OCI-LY1 (cell line): ENCODE measurements around the gene BMPER.

ENCODE experiments used
- CTCF ChIP-seq: fragments of 200-600 bp; sonication (generic), shearing (Covaris generic); IDR thresholded peaks from 2 replicates; pipeline ENCODE4 v1.5.1; 2017; ENCODE audit warnings: mild to moderate bottlenecking, antibody characterized with exemption, low read length, moderate library complexity, mixed read lengths
- EZH2 ChIP-seq: fragments of 200-600 bp; sonication (generic), shearing (Covaris generic); IDR thresholded peaks from 2 replicates; pipeline ENCODE4 v1.8.0; 2017; ENCODE audit warnings: borderline replicate concordance, mixed run types, mild to moderate bottlenecking, antibody characterized with exemption, low read length, moderate library complexity, mixed read lengths

- no peak for TF ChIP-seq CTCF
- TF ChIP-seq EZH2 = no peak
These were observed 36.1 kb downstream of the BMPER start for GRCh38 chr7:33941418-33941817.
